ENCODE results near the gene ZNF524.

The ZNF524 gene

GRCh38 chr19:55621673-55622231 lies 21.7 kb downstream of the ZNF524 start:
- no peak for DNase-seq

- no peak for DNase-seq
Observed at GRCh38 chr19:55622242-55622969, 22.3 kb downstream of the ZNF524 start.

GRCh38 chr19:55623130-55623529 lies 23.0 kb downstream of the ZNF524 start:
- DNase-seq, result no peak

- no peak for DNase-seq
Observed at GRCh38 chr19:55623561-55623960, 23.5 kb downstream of the ZNF524 start.

- DNase-seq, result peak in 1 of 2 experiments; percentile 75
Observed at GRCh38 chr19:55624109-55625003, 24.3 kb downstream of the ZNF524 start, which contains the start of gene ZNF784. ZNF784 (minus strand) TSS chr19:55624566; CDS start chr19:55624561, 5 bp downstream.

- DNase-seq, result no peak
Observed at GRCh38 chr19:55625004-55625326, 24.9 kb downstream of the ZNF524 start.

- DNase-seq, result no peak
Observed at GRCh38 chr19:55626350-55626749, 26.3 kb downstream of the ZNF524 start.

GRCh38 chr19:55632463-55632834 lies 32.4 kb downstream of the ZNF524 start:
- DNase-seq, result peak; percentile 72 to 83

GRCh38 chr19:55633861-55634260 lies 33.8 kb downstream of the ZNF524 start:
- DNase-seq, result no peak

GRCh38 chr19:55635334-55635717 lies 35.2 kb downstream of the ZNF524 start:
- no peak for DNase-seq

GRCh38 chr19:55635856-55636440 lies 35.9 kb downstream of the ZNF524 start:
- no peak for DNase-seq

GRCh38 chr19:55636723-55637122 lies 36.6 kb downstream of the ZNF524 start:
- no peak for DNase-seq

- no peak for DNase-seq
Observed at GRCh38 chr19:55637534-55637933, 37.4 kb downstream of the ZNF524 start.

- peak; percentile 28 to 48 for DNase-seq
Observed at GRCh38 chr19:55638864-55639359, 38.8 kb downstream of the ZNF524 start.

GRCh38 chr19:55640043-55640576 lies 40.0 kb downstream of the ZNF524 start:
- no peak for DNase-seq

GRCh38 chr19:55640577-55641425 lies 40.7 kb downstream of the ZNF524 start, which contains the start of gene ZNF580:
ZNF580 (plus strand) TSS chr19:55641002; CDS start chr19:55642509, 1,507 bp downstream.
- peak in 1 of 2 experiments; percentile 49 for DNase-seq

GRCh38 chr19:55641426-55642152 lies 41.5 kb downstream of the ZNF524 start:
- peak in 1 of 2 experiments; percentile 49 for DNase-seq

GRCh38 chr19:55642153-55643002 lies 42.3 kb downstream of the ZNF524 start:
- peak in 1 of 2 experiments; percentile 29 for DNase-seq

- DNase-seq, result peak; percentile 42 to 71
Observed at GRCh38 chr19:55643003-55643886, 43.2 kb downstream of the ZNF524 start, which contains the start of gene ZNF581. ZNF581 (plus strand) TSS chr19:55643649; CDS start chr19:55644572, 923 bp downstream.

Measured in SW 1271 (cell line).